Measurements from ENCODE around the gene PLCD4.

Gene PLCD4

DNA sequence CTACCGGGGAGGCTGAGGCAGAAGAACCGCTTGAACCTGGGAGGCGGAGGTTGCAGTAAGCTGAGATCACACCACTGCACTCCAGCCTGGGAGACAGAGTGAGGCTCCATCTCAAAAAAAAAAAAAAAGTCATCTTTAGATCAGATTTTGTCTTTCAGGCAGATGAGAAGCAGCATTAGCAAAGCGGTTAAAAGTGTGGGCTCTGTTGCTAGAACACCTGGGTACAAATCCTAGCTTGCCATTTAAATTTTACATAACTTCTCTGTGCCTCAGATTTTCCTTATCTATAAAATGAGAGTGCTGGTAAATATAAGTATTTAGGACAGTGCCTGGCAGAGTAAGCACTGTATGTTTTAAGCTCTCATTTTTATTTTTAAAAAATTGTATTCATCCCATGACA is 30.8 kb upstream of the PLCD4 start:
- H3K4me3 ChIP-seq (ENCODE audit: low read length in 2 of 2), result no peak overlapping the region
- H3K9ac ChIP-seq (ENCODE audit: low read length in 2 of 2), result no peak overlapping the region
- H3K36me3 ChIP-seq (ENCODE audit: control insufficient read depth in 2 of 2, insufficient read depth in 2 of 2, low read length in 2 of 2), result peaks cover 6 to 10% of the 10 kb centered on the region in 2 donors
- H3K9me3 ChIP-seq (ENCODE audit: control insufficient read depth in 2 of 2, low read length in 2 of 2), result no peaks in the 10 kb centered on the region
- peaks cover 9% of the 10 kb centered on the region for H3K4me1 ChIP-seq (ENCODE audit: control insufficient read depth, insufficient read depth, low read length)
- no peak overlapping the region for H3K27ac ChIP-seq (ENCODE audit: low read length)
- no peaks in the 10 kb centered on the region for H3K27me3 ChIP-seq (ENCODE audit: control insufficient read depth in 1 of 2, insufficient read depth in 2 of 2, low read length in 2 of 2)

- H3K4me1 ChIP-seq (ENCODE audit: control insufficient read depth, insufficient read depth, low read length), result peaks cover 9% of the 10 kb centered on the region
- no peaks in the 10 kb centered on the region for H3K9me3 ChIP-seq (ENCODE audit: control insufficient read depth in 2 of 2, low read length in 2 of 2)
- H3K27ac ChIP-seq (ENCODE audit: low read length), result no peak overlapping the region
- H3K27me3 ChIP-seq (ENCODE audit: control insufficient read depth in 1 of 2, insufficient read depth in 2 of 2, low read length in 2 of 2), result no peaks in the 10 kb centered on the region
- H3K4me3 ChIP-seq (ENCODE audit: low read length in 2 of 2), result peak overlapping the region in 1 of 2 donors; percentile 22
- H3K36me3 ChIP-seq (ENCODE audit: control insufficient read depth in 2 of 2, insufficient read depth in 2 of 2, low read length in 2 of 2), result peaks cover 6 to 13% of the 10 kb centered on the region in 2 donors
- H3K9ac ChIP-seq (ENCODE audit: low read length in 2 of 2), result no peak overlapping the region
These were observed 30.0 kb upstream of the PLCD4 start for GRCh38 chr2:218577482-218578220.

DNA sequence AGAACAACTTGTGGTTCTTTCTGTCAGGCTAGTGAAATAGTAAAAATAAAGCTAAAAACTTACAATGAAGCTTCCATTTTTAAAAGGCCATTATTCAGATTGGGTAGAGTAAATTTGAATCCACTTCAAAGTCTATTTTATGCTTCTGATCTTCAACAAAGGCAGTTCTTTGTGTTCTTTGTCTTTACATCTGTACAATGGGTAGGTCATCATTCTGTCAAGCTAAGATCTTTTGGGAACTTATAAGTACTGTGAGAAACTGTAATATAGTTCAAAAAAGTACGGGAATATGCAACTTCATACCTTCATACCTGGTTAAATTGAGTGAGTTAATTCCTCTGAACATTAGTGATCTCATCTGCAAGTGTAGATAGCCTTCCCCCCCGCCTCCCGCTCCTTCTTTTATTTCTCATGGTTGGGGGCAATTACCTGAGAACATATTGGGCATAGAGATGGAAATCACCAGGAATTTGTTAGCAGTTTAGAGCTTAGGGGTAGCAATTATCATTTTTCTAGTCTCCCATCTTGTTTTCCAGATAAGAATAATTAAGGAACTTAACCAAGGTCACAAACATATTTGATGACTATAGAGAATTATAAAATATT is 29.3 kb upstream of the PLCD4 start:
- H3K9me3 ChIP-seq (ENCODE audit: control insufficient read depth in 2 of 2, low read length in 2 of 2), result no peaks in the 10 kb centered on the region
- H3K27me3 ChIP-seq (ENCODE audit: control insufficient read depth in 1 of 2, insufficient read depth in 2 of 2, low read length in 2 of 2), result no peaks in the 10 kb centered on the region
- peaks cover 13 to 20% of the 10 kb centered on the region in 2 donors for H3K36me3 ChIP-seq (ENCODE audit: control insufficient read depth in 2 of 2, insufficient read depth in 2 of 2, low read length in 2 of 2)
- peaks cover 9% of the 10 kb centered on the region for H3K4me1 ChIP-seq (ENCODE audit: control insufficient read depth, insufficient read depth, low read length)
- H3K27ac ChIP-seq (ENCODE audit: low read length), result no peak overlapping the region
- H3K4me3 ChIP-seq (ENCODE audit: low read length in 2 of 2), result no peak overlapping the region
- no peak overlapping the region for H3K9ac ChIP-seq (ENCODE audit: low read length in 2 of 2)

- peaks cover 23 to 26% of the 10 kb centered on the region in 2 donors for H3K36me3 ChIP-seq (ENCODE audit: control insufficient read depth in 2 of 2, insufficient read depth in 2 of 2, low read length in 2 of 2)
These were observed 25.6 kb upstream of the PLCD4 start for GRCh38 chr2:218582076-218582475.

GRCh38 chr2:218583983-218584850 is 23.5 kb upstream of the PLCD4 start:
- Histone ChIP-seq H3K9me3 (ENCODE audit: control insufficient read depth in 2 of 2, low read length in 2 of 2) (no peaks in the 10 kb centered on the region), H3K36me3 (ENCODE audit: control insufficient read depth in 2 of 2, insufficient read depth in 2 of 2, low read length in 2 of 2) (peaks cover 26 to 28% of the 10 kb centered on the region in 2 donors), H3K9ac (ENCODE audit: low read length in 2 of 2) (no peak overlapping the region), H3K27ac (ENCODE audit: low read length) (no peak overlapping the region), H3K4me1 (ENCODE audit: control insufficient read depth, insufficient read depth, low read length) (no peaks in the 10 kb centered on the region), H3K4me3 (ENCODE audit: low read length in 2 of 2) (no peak overlapping the region), H3K27me3 (ENCODE audit: control insufficient read depth in 1 of 2, insufficient read depth in 2 of 2, low read length in 2 of 2) (no peaks in the 10 kb centered on the region)

More at GRCh38 chr2:218582076-218582475, 25.6 kb upstream of the PLCD4 start:
- H3K27me3 ChIP-seq (ENCODE audit: control insufficient read depth in 1 of 2, insufficient read depth in 2 of 2, low read length in 2 of 2), result no peaks in the 10 kb centered on the region
- peaks cover 9% of the 10 kb centered on the region for H3K4me1 ChIP-seq (ENCODE audit: control insufficient read depth, insufficient read depth, low read length)
- no peak overlapping the region for H3K9ac ChIP-seq (ENCODE audit: low read length in 2 of 2)
- no peak overlapping the region for H3K27ac ChIP-seq (ENCODE audit: low read length)
- H3K4me3 ChIP-seq (ENCODE audit: low read length in 2 of 2), result no peak overlapping the region
- H3K9me3 ChIP-seq (ENCODE audit: control insufficient read depth in 2 of 2, low read length in 2 of 2), result no peaks in the 10 kb centered on the region

DNA sequence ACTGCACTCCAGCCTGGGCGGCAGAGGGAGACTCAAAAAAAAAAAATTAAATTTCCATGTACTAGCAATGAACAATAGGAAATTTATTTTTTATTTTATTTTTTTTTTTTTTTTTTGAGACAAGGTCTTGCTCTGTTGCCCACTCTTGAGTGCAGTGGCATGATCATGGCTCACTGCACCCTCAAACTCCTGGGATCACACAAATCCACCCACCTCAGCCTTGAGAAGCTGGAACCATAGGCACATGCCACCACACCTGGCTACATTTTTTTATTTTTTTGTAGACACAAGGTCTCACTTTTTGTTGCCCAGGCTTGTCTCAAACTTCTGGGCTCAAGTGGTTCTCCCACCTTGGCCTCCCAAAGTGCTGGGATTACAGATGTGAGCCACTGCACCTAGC is 22.2 kb upstream of the PLCD4 start:
- Histone ChIP-seq H3K27me3 (ENCODE audit: control insufficient read depth in 1 of 2, insufficient read depth in 2 of 2, low read length in 2 of 2) (no peaks in the 10 kb centered on the region), H3K4me3 (ENCODE audit: low read length in 2 of 2) (no peak overlapping the region), H3K9me3 (ENCODE audit: control insufficient read depth in 2 of 2, low read length in 2 of 2) (no peaks in the 10 kb centered on the region), H3K9ac (ENCODE audit: low read length in 2 of 2) (no peak overlapping the region), H3K36me3 (ENCODE audit: control insufficient read depth in 2 of 2, insufficient read depth in 2 of 2, low read length in 2 of 2) (peaks cover 31 to 39% of the 10 kb centered on the region in 2 donors), H3K4me1 (ENCODE audit: control insufficient read depth, insufficient read depth, low read length) (no peaks in the 10 kb centered on the region), H3K27ac (ENCODE audit: low read length) (no peak overlapping the region)

DNA sequence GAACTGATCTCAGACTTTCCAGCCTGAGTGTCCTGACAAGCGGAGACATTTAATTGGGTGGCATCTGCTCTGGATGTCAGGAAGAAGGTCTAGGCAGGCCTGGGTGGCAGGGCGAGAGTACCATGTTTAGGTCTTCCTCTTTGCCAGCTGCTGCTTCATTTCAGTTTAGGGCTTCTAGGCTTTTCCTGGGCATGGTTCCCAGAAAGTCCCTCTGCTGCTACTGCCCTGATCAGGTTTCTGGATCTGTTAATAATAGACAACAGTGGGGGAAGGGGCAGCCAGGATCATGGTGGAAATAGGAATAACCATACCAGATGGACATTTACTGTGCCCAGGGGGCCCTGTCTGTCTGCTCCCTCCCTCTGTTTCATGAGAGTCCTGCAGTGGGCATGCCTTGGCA is 2.3 kb upstream of the PLCD4 start:
- Histone ChIP-seq H3K36me3 (ENCODE audit: control insufficient read depth in 2 of 2, insufficient read depth in 2 of 2, low read length in 2 of 2) (no peaks in the 10 kb centered on the region), H3K27me3 (ENCODE audit: control insufficient read depth in 1 of 2, insufficient read depth in 2 of 2, low read length in 2 of 2) (no peaks in the 10 kb centered on the region), H3K27ac (ENCODE audit: low read length) (peak overlapping the region; percentile 31), H3K4me3 (ENCODE audit: low read length in 2 of 2) (no peak overlapping the region), H3K9ac (ENCODE audit: low read length in 2 of 2) (no peak overlapping the region), H3K9me3 (ENCODE audit: control insufficient read depth in 2 of 2, low read length in 2 of 2) (no peaks in the 10 kb centered on the region), H3K4me1 (ENCODE audit: control insufficient read depth, insufficient read depth, low read length) (peaks cover 26% of the 10 kb centered on the region)

DNA sequence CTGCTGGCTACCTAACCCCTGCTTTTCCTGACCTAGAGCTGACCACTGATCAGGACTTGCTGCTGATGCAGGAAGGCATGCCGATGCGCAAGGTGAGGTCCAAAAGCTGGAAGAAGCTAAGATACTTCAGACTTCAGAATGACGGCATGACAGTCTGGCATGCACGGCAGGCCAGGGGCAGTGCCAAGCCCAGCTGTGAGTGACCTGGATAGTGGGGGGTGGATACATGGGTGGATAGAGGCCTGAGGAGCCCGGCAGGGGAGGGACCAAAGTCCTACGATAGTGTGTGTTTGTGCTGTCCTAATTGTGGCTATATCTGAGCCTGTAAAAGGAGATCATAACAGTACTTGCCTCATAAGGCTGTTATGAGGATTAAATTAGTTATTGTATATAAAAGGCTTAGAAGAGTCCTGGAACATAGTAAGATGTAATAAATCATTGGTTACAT is 8.2 kb downstream of the PLCD4 start:
- H3K9ac ChIP-seq (ENCODE audit: low read length in 2 of 2), result peak overlapping the region; percentile 1 to 55
- no peaks in the 10 kb centered on the region for H3K9me3 ChIP-seq (ENCODE audit: control insufficient read depth in 2 of 2, low read length in 2 of 2)
- H3K4me1 ChIP-seq (ENCODE audit: control insufficient read depth, insufficient read depth, low read length), result peaks cover 14% of the 10 kb centered on the region
- H3K36me3 ChIP-seq (ENCODE audit: control insufficient read depth in 2 of 2, insufficient read depth in 2 of 2, low read length in 2 of 2), result peaks cover 10 to 16% of the 10 kb centered on the region in 2 donors
- peak overlapping the region; percentile 84 for H3K27ac ChIP-seq (ENCODE audit: low read length)
- H3K4me3 ChIP-seq (ENCODE audit: low read length in 2 of 2), result peak overlapping the region in 1 of 2 donors; percentile 35
- no peaks in the 10 kb centered on the region for H3K27me3 ChIP-seq (ENCODE audit: control insufficient read depth in 1 of 2, insufficient read depth in 2 of 2, low read length in 2 of 2)

DNA sequence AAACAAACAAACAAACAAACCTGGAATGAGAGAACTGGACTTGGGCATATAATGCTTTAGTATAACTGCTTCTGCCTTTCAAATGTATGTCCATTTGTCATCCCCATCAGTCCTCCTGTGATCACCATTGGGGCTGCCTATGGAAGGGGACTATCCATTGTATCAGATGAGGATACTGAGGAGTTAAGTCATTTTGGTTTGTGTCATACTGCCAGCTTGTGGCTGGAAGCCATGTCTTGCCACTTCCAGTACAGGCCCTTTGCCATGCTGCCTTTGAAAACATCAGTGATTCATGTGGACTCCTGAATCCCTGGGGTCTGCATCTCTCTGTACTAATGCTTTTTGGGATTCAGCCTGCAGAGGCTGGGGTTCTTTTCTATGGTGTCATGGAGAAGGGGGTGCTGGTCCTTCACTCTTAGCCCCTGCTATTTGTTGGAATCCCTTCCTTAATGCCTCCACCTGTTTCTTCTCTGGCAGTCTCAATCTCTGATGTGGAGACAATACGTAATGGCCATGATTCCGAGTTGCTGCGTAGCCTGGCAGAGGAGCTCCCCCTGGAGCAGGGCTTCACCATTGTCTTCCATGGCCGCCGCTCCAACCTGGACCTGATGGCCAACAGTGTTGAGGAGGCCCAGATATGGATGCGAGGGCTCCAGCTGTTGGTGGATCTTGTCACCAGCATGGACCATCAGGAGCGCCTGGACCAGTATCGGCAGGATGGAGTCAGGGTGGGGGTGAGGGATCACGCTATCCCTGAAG is 10.6 kb downstream of the PLCD4 start:
- peaks cover 14% of the 10 kb centered on the region for H3K4me1 ChIP-seq (ENCODE audit: control insufficient read depth, insufficient read depth, low read length)
- H3K36me3 ChIP-seq (ENCODE audit: control insufficient read depth in 2 of 2, insufficient read depth in 2 of 2, low read length in 2 of 2), result peaks cover 19 to 28% of the 10 kb centered on the region in 2 donors
- H3K27me3 ChIP-seq (ENCODE audit: control insufficient read depth in 1 of 2, insufficient read depth in 2 of 2, low read length in 2 of 2), result no peaks in the 10 kb centered on the region
- no peak overlapping the region for H3K4me3 ChIP-seq (ENCODE audit: low read length in 2 of 2)
- no peaks in the 10 kb centered on the region for H3K9me3 ChIP-seq (ENCODE audit: control insufficient read depth in 2 of 2, low read length in 2 of 2)
- no peak overlapping the region for H3K27ac ChIP-seq (ENCODE audit: low read length)
- no peak overlapping the region for H3K9ac ChIP-seq (ENCODE audit: low read length in 2 of 2)

GRCh38 chr2:218621007-218621406 is 13.3 kb downstream of the PLCD4 start:
- no peak overlapping the region for H3K9ac ChIP-seq (ENCODE audit: low read length in 2 of 2)
- H3K27ac ChIP-seq (ENCODE audit: low read length), result no peak overlapping the region
- no peaks in the 10 kb centered on the region for H3K9me3 ChIP-seq (ENCODE audit: control insufficient read depth in 2 of 2, low read length in 2 of 2)
- H3K4me1 ChIP-seq (ENCODE audit: control insufficient read depth, insufficient read depth, low read length), result peaks cover 8% of the 10 kb centered on the region
- H3K4me3 ChIP-seq (ENCODE audit: low read length in 2 of 2), result no peak overlapping the region
- no peaks in the 10 kb centered on the region for H3K27me3 ChIP-seq (ENCODE audit: control insufficient read depth in 1 of 2, insufficient read depth in 2 of 2, low read length in 2 of 2)
- H3K36me3 ChIP-seq (ENCODE audit: control insufficient read depth in 2 of 2, insufficient read depth in 2 of 2, low read length in 2 of 2), result peaks cover 21 to 33% of the 10 kb centered on the region in 2 donors
